Heart right ventricle (tissue), 16 donors: ENCODE data around the gene CYSRT1. TPM values are rescaled to one million over a fixed set of nuclear protein-coding genes. Genes with fewer than 3 reads are reported as not detected.
A peak's percentile ranks its signal among the peaks of the same experiment; 100 is the strongest.

Source experiments
- ATAC-seq, 8 donors: fragments of 200-7000 bp; cut with Tn5 transposase; one replicate each; pipeline ENCODE4 v1.9.1; 2020; ENCODE audit warnings: mild to moderate bottlenecking in 8 of 8, moderate library complexity in 8 of 8, moderate number of reproducible peaks in 1 of 8
- DNase-seq, 2 donors: peaks; one replicate each; pipeline ENCODE4 v3.0.0-alpha.2; 2020
- H3K27ac ChIP-seq, 10 donors: fragments of 200-600 bp; sonication (generic) in 2 of 10; one replicate each; pipeline versions ENCODE4 v1.5.0 to v1.8.0; 2020 to 2022; ENCODE audit warnings: mild to moderate bottlenecking in 3 of 10
- H3K27me3 ChIP-seq, 7 donors: fragments of 200-600 bp; one replicate each; pipeline ENCODE4 v1.8.0; 2021 to 2022; ENCODE audit warnings: mild to moderate bottlenecking in 2 of 7
- H3K36me3 ChIP-seq, 9 donors: fragments of 200-600 bp; sonication (generic) in 1 of 9; one replicate each; pipeline versions ENCODE4 v1.5.0 to v1.8.0; 2020 to 2022; ENCODE audit warnings: mild to moderate bottlenecking in 2 of 9
- H3K4me1 ChIP-seq, 9 donors: fragments of 200-600 bp; sonication (generic) in 1 of 9; one replicate each; pipeline versions ENCODE4 v1.5.0 to v1.8.0; 2020 to 2022; ENCODE audit warnings: mild to moderate bottlenecking in 4 of 9
- H3K4me3 ChIP-seq, 10 donors: fragments of 200-600 bp; sonication (generic) in 2 of 10; one replicate each; pipeline versions ENCODE4 v1.5.0 to v1.8.0; 2020 to 2022; ENCODE audit warnings: mild to moderate bottlenecking in 7 of 10, moderate library complexity in 2 of 10
- H3K9me3 ChIP-seq, 11 donors: fragments of 200-600 bp in 10 of 11; sonication (generic) in 2 of 11; one replicate each; pipeline versions ENCODE4 v1.5.0 to v1.8.0; 2013 to 2022; ENCODE audit warnings: mild to moderate bottlenecking in 2 of 11, control low read depth in 1 of 11, moderate library complexity in 1 of 11
- CTCF ChIP-seq, 9 donors: fragments of 200-600 bp; sonication (generic) in 2 of 9; IDR thresholded peaks; one replicate each; pipeline versions ENCODE4 v1.5.0 to v1.8.0; 2021 to 2022; ENCODE audit warnings: antibody characterized with exemption in 9 of 9, mild to moderate bottlenecking in 5 of 9, moderate library complexity in 1 of 9
- WGBS, 2 donors: extraction: QIAGEN DNeasy Blood & Tissue Kit; methylation state at CpG; one replicate each; pipeline ENCODE4 v1.1.7; 2013; ENCODE audit warnings: inconsistent platforms in 1 of 2; 5-methylcytosine and 5-hydroxymethylcytosine counted together
- intact Hi-C, 10 donors: fragments of 100-400 bp; cut with DNase I; formaldehyde crosslinking; loops; one replicate each; pipeline versions ENCODE4 v1.11.1 to v1.14.2; 2022
- polyA plus RNA-seq, 2 donors: library from polyadenylated mRNA; stranded (reverse); fragments of 200-250 nt; gene quantifications; one replicate each; pipeline ENCODE4 v1.2.3, GENCODE V29; 2013
- total RNA-seq, 10 donors: library from RNA; stranded (reverse); fragmentation: NEBNext Ultra II Directional in 3 of 10; extraction: Animal tissue kit (Norgen Biotek cat#: 25700) in 3 of 10; gene quantifications; one replicate each; pipeline versions ENCODE4 v1.2.1 to v1.2.4, GENCODE V29; 2021 to 2023
- donor health status: Arrhythmogenic right ventricular cardiomyopathy.
- donor health status: ischemic (EF 13 %, LVEDD 7.1; RV severe dilation, severe dysfunction).
- donor health status: healthy with polysubstance abuse.
- donor health status: DM: no; HTN: yes; CAD: no.
- donor health status: DM: no; HTN: no; CAD: no.
- donor health status: ischemic (EF 25% LVEDD 6.9; RV normal size, moderate dysfunction).
- donor health status: ischemic (EF 25% LVEDD 5.7; RV mildly dilated, moderate dysfunction).
- donor health status: healthy.
- donor health status: DM: yes; HTN: yes; CAD: no.
- donor health status: Ischemic cardiomyopathy.
- donor health status: ischemic (EF 35%, LVEDD 5.7; RV mildly dilated, moderate dysfunction).
- donor health status: nonischemic (EF 11% LVEDD 7.7; RV severe dilation, severe dysfunction).
- donor health status: DM: yes; HTN: yes; CAD: no.
- donor health status: PGD.
- donor health status: ischemic (EF 29% LVEDD 5.4; RV normal size, mild dysfunction).
- donor health status: nonischemic (EF 23%, LVEDD 6.1; RV moderate dilation, normal function).

CYSRT1 gene
- total and polyA plus RNA-seq, 12 donors = 0.19 to 0.71 (median 0.37) TPM; not detected in 4

DNA sequence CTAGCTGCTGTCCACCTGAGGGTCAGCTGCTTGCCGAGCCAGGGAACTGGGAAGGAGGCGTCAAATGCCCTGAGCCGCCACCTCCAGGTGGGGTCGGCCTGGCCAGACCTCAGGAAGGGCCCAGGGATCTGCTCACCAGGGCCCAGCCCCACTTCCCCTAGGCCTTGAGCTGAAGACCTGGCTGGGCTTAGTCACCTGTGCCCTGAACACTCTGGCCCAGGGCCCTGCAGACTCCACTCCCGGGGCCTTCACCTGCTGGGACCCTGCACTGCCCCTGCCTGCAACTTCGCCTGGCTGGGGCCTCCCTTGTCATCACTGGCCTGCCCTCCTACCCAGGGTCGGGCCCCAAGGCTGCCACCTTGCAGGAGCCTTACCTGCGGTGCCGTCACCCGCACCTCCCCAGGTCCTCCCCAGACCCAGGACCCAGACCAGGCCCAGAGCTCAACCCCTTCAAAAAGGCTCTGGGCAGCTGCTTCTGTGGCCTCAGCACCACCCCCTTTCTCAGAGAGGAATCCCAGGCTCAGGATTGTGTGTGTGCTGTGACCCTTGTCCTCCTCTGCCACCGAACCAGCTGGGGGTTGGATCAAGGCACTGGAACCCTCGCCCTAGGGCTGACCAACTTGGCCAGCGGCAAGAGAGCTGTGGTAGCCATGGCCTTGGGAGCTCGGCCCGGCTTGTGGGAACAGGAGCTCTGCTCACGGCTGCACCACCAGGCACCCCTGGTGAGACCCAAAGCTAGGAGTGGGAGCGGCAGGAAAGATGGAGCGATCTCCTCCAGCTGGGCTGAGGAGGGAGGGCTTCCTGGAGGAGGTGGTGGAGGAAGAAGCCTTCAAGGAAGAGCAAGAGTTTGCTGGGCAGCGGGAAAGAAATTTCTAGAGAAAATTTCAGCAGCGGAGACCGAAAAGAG lies 29.0 kb downstream of the CYSRT1 start:
- intact Hi-C loops = loop anchor here in 1 of 10 donors (1.0 kb wide), 1 partner anchor 12 kb away; no protein-coding TSS in a partner anchor
- peak overlapping the region in 9 of 10 donors; percentile 75 to 94 (median 85) for H3K27ac ChIP-seq
- H3K27me3 ChIP-seq = no peaks in the 10 kb centered on the region
- peak overlapping the region; percentile 60 to 100 (median 98) for H3K4me3 ChIP-seq
- H3K9me3 ChIP-seq = no peaks in the 10 kb centered on the region
- peaks cover 0 to 30% (median 10%) of the 10 kb centered on the region in 9 donors for H3K36me3 ChIP-seq
- 68 to 69% methylated on average over 21 of the region's 21 CpGs for WGBS, 2 donors
- DNase-seq (no peak), ATAC-seq (peak in 1 of 8 donors; percentile 5)
- TF ChIP-seq CTCF (IDR thresholded peaks at IDR 0.05) = no peak
- peaks cover 15 to 46% (median 35%) of the 10 kb centered on the region in 9 donors for H3K4me1 ChIP-seq

- Histone ChIP-seq H3K4me1 (peaks cover 15 to 42% (median 34%) of the 10 kb centered on the region in 9 donors), H3K27me3 (no peaks in the 10 kb centered on the region), H3K9me3 (no peaks in the 10 kb centered on the region), H3K27ac (peak within 1 kb of the TSS; percentile 68 to 94 (median 86)), H3K4me3 (peak within 1 kb of the TSS; percentile 85 to 100 (median 98)), H3K36me3 (peaks cover 0 to 39% (median 16%) of the 10 kb centered on the region in 9 donors)
- ATAC-seq (peak; percentile 80 to 94 (median 90)), DNase-seq (peak; percentile 93 to 97)
- TF ChIP-seq CTCF (IDR thresholded peaks at IDR 0.05) = peak in 4 of 9 donors; percentile 17 to 37 (median 26)
- 1% methylated on average over 87 to 105 of the region's 105 CpGs for WGBS, 2 donors
- intact Hi-C loops = no loop called here
Measured at GRCh38 chr9:137254624-137255447, 29.9 kb downstream of the CYSRT1 start, which contains the start of gene NELFB. NELFB (plus strand) TSS chr9:137255327.

DNA sequence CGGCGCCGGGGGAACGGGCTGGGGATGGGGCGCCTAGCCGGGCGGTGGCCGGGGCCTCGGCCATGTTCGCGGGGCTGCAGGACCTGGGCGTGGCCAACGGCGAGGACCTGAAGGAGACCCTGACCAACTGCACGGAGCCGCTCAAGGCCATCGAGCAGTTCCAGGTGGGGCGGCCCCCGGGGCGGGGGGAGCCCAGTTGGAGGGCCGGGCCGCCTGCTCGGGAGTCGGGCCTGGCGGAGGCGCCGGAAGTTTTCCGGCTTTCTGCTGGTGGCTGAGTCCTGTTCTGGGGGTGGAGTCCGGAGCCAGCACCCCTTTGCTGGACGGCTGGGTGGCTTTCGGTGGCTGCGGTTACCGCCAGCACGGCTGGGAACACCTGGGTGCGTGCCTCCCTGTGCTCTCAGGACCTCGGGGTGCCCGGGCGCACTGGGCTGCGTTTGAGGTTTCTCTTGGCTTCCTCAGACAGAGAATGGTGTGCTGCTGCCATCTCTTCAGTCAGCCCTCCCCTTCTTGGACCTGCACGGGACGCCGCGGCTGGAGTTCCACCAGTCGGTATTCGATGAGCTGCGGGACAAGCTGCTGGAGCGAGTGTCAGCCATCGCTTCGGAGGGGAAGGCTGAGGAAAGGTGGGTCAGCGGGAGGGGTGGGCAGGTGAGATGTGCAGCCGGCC lies 30.6 kb downstream of the CYSRT1 start:
- Histone ChIP-seq H3K27ac (peak overlapping the region; percentile 68 to 94 (median 86)), H3K27me3 (no peaks in the 10 kb centered on the region), H3K9me3 (no peaks in the 10 kb centered on the region), H3K36me3 (peaks cover 0 to 43% (median 16%) of the 10 kb centered on the region in 9 donors), H3K4me3 (peak overlapping the region; percentile 85 to 100 (median 98)), H3K4me1 (peaks cover 13 to 35% (median 26%) of the 10 kb centered on the region in 9 donors)
- no peak for TF ChIP-seq CTCF (IDR thresholded peaks at IDR 0.05)
- ATAC-seq (peak in 7 of 8 donors; percentile 2 to 17 (median 14)), DNase-seq (no peak)
- intact Hi-C loops = no loop called here
- WGBS, 2 donors = 3% methylated on average over 37 to 51 of the region's 51 CpGs
